ENCODE measurements around the gene TTBK1. TPM values are rescaled to one million over a fixed set of nuclear protein-coding genes. Genes with fewer than 3 reads are reported as not detected.

The TTBK1 gene
- total RNA-seq, 1 donor from 2014 or later: 0.27 TPM

GRCh38 chr6:43271103-43271815 lies 28.0 kb downstream of the TTBK1 start:
- Histone ChIP-seq H3K4me1 (peaks cover 50% of the 10 kb centered on the region), H3K27me3 (ENCODE audit: low read depth) (peaks cover 57% of the 10 kb centered on the region), H3K4me3 (no peak overlapping the region), H3K9me3 (replicated peaks) (no peaks in the 10 kb centered on the region), H3K36me3 (no peaks in the 10 kb centered on the region), H3K27ac (replicated peaks) (peak overlapping the region; percentile 50)
- intact Hi-C loops (cut with micrococcal nuclease): no loop called here
- no peak for TF ChIP-seq CTCF (IDR thresholded peaks at IDR 0.05; ENCODE audit: borderline replicate concordance)
- DNase-seq: no peak

GRCh38 chr6:43271944-43272343 lies 28.7 kb downstream of the TTBK1 start:
- Histone ChIP-seq H3K27me3 (ENCODE audit: low read depth) (peaks cover 64% of the 10 kb centered on the region), H3K4me3 (no peak overlapping the region), H3K27ac (replicated peaks) (no peak overlapping the region), H3K4me1 (peaks cover 52% of the 10 kb centered on the region), H3K36me3 (no peaks in the 10 kb centered on the region), H3K9me3 (replicated peaks) (no peaks in the 10 kb centered on the region)
- TF ChIP-seq CTCF (IDR thresholded peaks at IDR 0.05; ENCODE audit: borderline replicate concordance): no peak
- intact Hi-C loops (cut with micrococcal nuclease): no loop called here
- DNase-seq: no peak

GRCh38 chr6:43273707-43274106 lies 30.4 kb downstream of the TTBK1 start:
- DNase-seq: no peak
- Histone ChIP-seq H3K27ac (replicated peaks) (no peak overlapping the region), H3K4me1 (peaks cover 35% of the 10 kb centered on the region), H3K36me3 (no peaks in the 10 kb centered on the region), H3K9me3 (replicated peaks) (no peaks in the 10 kb centered on the region), H3K4me3 (no peak overlapping the region), H3K27me3 (ENCODE audit: low read depth) (peaks cover 65% of the 10 kb centered on the region)
- intact Hi-C loops (cut with micrococcal nuclease): no loop called here
- TF ChIP-seq CTCF (IDR thresholded peaks at IDR 0.05; ENCODE audit: borderline replicate concordance): no peak

GRCh38 chr6:43274127-43274915 lies 31.0 kb downstream of the TTBK1 start:
- Histone ChIP-seq H3K36me3 (no peaks in the 10 kb centered on the region), H3K27ac (replicated peaks) (no peak overlapping the region), H3K4me1 (peaks cover 29% of the 10 kb centered on the region), H3K9me3 (replicated peaks) (no peaks in the 10 kb centered on the region), H3K4me3 (peak overlapping the region; percentile 64), H3K27me3 (ENCODE audit: low read depth) (peaks cover 63% of the 10 kb centered on the region)
- no peak for TF ChIP-seq CTCF (IDR thresholded peaks at IDR 0.05; ENCODE audit: borderline replicate concordance)
- intact Hi-C loops (cut with micrococcal nuclease): no loop called here
- DNase-seq: no peak

- intact Hi-C loops (cut with micrococcal nuclease): no loop called here
Measured at GRCh38 chr6:43274916-43275597, 31.8 kb downstream of the TTBK1 start.

More at GRCh38 chr6:43274916-43275597, 31.8 kb downstream of the TTBK1 start:
- Histone ChIP-seq H3K27me3 (ENCODE audit: low read depth) (peaks cover 55% of the 10 kb centered on the region), H3K4me1 (peaks cover 22% of the 10 kb centered on the region), H3K36me3 (no peaks in the 10 kb centered on the region), H3K4me3 (peak overlapping the region; percentile 64), H3K9me3 (replicated peaks) (no peaks in the 10 kb centered on the region), H3K27ac (replicated peaks) (no peak overlapping the region)
- DNase-seq: no peak
- TF ChIP-seq CTCF (IDR thresholded peaks at IDR 0.05; ENCODE audit: borderline replicate concordance): no peak

All from left ventricle myocardium inferior (tissue), 1 donor.